NB4 (cell line): ENCODE data around the gene CDK14.

Experiments used
- POLR2A ChIP-seq: IDR thresholded peaks from 2 replicates; pipeline ENCODE4 v1.6.1; 2011; ENCODE audit warnings: mild to moderate bottlenecking; ENCODE audit not compliant: insufficient read length; ENCODE audit errors: extremely low read depth
- TF ChIP-seq, protein P1 (sequence below): IDR thresholded peaks from one replicate; pipeline ENCODE4 v1.5.1; 2012; ENCODE audit warnings: low read depth, low read length

DNA sequence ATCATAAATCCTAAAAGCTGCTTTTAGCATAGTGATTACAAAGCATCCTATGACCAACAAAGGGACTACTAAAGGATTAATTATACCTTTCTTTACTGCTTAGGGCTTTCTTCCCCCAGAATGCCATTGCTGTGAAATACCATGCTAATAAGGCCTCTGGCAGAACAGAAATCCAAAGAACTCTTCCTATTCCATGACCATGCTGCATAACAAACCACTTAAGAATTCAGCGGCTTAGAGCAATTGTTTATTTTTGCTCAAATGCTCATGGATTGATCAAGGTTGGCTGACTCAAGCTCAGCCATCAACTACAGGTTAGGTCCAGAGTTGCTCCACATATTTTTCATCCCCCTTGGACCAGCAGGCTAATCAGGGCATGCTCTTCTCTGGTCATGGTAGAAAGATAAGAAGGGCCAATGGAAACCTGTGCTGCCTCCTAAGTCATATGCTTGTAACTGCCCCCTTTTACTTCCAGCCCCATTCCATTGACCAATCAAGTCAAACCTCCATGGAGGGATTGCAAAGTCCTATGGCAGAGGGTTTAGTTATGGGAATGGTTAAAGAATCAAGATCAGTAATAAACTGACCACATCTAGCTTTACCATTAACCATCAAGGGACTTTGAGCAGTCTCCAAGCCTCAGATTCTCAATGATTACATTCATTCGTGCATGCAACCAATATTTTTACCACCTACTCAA, 423.7 kb downstream of the CDK14 start:
- TF ChIP-seq, protein P1, sequence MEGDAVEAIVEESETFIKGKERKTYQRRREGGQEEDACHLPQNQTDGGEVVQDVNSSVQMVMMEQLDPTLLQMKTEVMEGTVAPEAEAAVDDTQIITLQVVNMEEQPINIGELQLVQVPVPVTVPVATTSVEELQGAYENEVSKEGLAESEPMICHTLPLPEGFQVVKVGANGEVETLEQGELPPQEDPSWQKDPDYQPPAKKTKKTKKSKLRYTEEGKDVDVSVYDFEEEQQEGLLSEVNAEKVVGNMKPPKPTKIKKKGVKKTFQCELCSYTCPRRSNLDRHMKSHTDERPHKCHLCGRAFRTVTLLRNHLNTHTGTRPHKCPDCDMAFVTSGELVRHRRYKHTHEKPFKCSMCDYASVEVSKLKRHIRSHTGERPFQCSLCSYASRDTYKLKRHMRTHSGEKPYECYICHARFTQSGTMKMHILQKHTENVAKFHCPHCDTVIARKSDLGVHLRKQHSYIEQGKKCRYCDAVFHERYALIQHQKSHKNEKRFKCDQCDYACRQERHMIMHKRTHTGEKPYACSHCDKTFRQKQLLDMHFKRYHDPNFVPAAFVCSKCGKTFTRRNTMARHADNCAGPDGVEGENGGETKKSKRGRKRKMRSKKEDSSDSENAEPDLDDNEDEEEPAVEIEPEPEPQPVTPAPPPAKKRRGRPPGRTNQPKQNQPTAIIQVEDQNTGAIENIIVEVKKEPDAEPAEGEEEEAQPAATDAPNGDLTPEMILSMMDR = no peak
- no peak for TF ChIP-seq POLR2A
